Nucleus accumbens (tissue), 56 donors: ENCODE data around the gene PLCG2.
"Not testable (repeated sequence)": the region's sequence is repeated elsewhere in the genome, so short reads cannot be mapped to it uniquely, and the experiment has no call there.

Experiments used
- DNase-seq, 56 donors: peaks; one replicate each; lab custom pipeline; 2025; lab: John Stamatoyannopoulos, UW

PLCG2 gene

DNA sequence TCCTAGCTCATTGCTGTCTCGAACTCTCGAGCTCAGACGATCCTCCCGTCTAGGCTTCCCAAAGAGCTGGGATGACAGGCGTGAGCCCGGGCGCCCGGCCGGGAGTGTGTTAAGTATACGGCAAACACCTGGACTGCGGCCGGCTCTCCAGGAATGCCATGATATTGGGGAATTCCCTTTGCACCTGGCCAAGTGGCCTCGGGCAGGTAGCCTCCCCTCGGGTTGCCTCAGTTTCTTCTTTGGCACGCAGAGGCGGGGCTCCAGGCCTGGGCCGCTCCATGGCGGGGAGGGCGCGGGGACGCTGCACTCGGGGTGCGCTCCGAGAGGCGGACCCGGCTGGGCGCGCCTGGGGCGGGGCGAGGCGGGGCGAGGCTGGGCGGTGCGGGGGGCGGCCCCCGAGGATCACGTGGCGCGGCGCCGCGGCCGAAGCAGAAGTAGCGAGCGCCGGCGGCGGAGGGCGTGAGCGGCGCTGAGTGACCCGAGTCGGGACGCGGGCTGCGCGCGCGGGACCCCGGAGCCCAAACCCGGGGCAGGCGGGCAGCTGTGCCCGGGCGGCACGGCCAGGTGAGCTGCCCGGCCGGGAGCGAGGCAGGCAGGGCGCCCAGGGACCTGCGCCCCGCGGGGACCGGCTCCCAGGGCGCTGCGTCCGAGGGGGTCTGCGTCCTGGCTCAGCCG is at the start of gene PLCG2:
Gene PLCG2, plus strand, starts transcription at position 431 of the 675 bp plus-strand sequence. CDS start 6,699 bp downstream, outside the sequence.
- peak in 20 of 56 donors; percentile 2 to 55 (median 12) for DNase-seq

DNA sequence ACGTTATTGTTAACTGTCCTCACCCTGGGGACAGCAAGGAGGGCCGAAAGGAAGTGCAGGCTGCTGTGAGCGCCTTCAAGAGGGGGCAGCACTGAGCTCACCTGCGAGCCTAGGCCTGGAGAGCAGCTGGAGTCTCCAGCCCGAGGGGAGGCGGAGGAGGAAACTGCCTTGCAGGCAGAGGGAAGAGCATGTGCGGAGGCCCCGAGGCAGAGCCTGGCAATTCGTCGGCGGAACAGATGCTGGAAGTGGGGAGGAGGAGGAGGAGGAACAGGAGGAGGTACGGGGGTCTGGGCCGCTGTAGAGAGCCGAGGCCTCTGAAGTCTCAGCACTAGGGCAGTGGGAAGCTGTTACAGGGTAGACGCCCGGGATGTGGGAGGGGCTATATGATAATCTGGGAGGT is 49.6 kb upstream of the PLCG2 start:
- DNase-seq = no peak

DNA sequence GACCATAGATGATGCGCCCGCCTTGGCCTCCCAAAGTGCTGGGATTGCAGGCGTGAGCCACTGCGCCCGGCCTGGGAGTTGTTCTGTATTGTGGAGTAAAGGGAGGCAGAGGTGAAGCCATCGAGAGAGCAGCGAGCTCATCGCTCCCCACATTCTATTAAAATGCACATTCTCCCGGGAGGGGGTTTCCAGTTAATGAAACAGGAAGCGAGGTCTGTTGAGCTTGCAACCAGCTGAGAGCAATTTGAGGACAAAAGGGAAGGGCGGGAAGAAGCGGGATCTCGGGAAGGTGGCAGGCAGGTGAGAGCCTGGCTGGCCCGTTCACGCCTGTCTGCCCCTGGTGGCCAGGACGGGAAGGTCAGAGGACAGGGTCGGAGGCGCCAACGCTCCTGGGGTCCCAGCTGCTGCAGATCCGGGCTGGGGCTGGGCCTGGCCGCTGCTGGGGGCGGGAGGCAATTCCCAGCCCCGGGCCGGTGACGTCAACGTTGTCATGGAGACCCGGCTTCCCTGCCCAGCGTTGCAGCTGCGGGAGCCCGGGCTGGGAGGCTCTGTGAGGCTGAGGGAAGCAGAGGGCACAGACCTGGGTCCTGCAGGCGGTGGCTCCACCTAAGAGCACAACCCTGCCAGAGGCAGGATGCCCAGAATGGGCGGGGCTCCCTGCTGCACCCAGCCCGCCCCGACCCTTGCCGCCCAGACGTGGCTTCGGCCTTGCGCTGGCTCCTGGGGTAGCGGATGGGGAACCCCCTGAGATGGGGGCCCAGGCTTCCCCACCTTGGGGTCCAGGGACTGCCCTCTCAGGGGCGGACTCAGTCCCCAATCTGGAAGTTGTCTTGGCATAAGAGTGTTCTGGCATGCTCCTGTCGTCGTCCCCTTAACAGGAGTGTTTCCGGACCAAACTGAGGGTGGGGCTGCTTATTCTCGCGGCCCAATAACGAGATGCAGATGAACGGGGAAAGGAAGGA is 48.7 kb upstream of the PLCG2 start:
- DNase-seq = peak in 53 of 56 donors; percentile 12 to 90 (median 65)

DNA sequence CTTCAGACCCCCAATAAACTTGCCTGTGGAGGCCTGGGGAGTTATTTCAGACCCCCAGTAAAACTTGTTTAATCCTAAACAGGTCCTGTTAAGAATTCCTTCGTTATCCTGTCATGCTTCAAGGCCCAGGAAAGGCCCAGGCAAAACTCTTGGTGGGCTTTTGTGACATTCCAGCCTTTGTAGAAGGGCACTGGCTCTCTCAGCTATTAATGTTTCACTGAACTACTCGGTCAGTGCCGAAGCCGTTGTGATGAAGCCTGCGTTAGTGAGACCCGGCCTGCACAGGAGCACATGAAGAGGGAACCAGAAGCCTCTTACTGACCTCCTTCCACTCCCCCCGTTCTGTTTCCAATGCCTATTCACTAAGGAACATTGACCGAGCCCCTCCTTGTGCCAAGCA is 47.4 kb upstream of the PLCG2 start:
- no peak for DNase-seq

DNA sequence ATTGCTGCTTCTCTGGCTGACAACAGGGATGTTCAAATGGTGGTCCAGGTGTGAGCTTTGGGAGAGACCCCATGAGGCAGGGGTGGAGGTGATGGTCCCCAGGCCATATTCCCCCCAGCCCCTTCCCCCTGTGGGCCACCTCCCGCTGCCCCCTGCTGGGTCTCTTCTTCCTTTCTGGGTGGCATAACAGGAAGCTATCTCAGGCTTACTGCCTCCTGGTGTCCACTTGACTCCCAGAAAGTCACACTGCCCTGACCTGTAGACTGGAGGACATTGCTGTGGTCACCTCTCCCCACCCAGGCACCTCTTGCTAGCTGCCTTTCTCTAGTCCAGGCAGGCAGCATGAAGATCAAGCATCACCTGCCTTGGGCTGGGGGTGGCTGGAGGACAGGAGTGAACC is 46.4 kb upstream of the PLCG2 start:
- DNase-seq = no peak

DNA sequence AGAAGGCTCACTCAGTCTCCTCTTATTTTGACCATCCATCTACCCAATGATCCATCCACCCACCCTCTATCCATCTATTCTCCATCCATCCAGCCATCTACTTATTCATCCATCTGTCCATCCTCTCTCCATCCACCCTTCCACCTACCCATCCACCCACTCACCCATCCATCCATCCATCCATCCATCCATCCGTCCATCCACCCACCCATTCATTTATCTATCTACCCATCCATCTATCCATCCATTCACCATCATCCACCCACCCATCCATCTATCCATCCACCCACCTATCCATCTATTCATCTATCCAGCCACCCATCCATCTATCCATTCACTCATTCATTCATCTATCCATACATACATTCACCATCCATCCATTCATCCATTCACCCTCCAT is 45.8 kb upstream of the PLCG2 start:
- no peak for DNase-seq

DNA sequence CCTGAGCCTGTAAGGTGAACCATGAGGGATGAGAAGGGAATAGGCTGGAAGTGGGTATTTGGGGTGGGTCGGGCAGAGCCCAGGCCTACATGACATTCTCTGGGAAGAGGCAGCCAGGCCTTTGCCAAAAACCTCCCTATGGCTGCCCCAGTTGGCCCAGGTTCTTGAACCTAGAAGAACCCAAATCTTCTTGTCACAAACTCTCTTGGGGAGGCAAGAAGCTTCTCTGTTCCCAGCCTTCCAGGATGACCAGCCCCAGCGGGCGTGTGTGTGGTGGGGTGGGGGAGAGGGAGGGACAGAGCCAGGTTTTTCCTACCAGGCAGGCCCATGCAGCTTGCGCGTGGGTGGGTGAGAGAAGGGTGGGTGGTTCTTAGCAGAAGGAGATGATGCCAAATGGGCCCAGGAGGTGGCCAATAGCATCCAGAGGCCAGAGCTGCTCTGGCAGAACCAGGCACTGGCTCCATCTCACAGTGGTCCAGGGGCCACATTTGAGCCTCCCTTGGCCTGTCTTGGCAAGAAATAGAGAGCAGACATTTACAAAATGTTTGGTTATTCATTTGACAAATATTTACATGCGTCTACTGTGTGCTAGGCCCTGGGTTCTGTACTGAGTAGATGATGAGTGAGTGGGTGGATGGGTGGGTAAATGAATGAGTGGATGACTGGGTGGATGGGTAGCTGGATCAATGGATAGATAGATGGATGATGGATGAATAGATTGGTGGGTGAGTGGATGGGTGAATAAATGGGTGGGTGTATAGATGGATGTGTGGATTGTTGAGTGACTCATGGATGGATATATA is 44.3 kb upstream of the PLCG2 start:
- no peak for DNase-seq

DNA sequence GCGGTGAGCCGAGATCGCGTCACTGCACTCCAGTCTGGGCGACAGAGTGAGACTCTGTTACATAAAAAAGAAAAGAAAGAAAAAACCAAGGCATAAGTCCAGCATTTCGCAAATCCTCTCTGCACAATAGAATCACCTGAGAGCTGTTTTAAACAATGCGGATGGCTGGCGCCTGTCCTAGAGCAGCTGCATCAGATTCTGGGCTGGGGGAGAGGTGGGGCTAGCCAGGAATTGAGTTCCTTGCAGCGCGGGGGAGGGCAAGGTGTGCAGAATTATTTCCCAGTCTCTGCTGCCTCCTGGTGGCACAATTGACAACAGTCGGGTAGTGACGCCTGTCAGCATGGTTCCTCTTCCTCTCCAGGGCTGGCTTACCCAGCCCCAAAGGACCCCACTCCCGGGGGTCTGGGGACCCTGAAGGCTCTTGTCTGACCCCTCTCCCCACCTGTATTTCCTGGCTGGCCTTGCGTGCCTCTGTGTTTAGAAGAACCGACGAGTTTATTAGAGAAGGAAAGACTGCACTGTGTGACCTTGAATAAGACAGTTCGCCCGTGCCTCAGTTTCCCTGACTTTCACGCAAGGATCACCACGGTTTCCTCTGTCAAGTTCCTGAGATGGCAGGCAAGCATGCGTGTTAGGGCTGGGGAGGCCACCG is 41.1 kb upstream of the PLCG2 start:
- peak in 55 of 56 donors; percentile 8 to 89 (median 57) for DNase-seq

DNA sequence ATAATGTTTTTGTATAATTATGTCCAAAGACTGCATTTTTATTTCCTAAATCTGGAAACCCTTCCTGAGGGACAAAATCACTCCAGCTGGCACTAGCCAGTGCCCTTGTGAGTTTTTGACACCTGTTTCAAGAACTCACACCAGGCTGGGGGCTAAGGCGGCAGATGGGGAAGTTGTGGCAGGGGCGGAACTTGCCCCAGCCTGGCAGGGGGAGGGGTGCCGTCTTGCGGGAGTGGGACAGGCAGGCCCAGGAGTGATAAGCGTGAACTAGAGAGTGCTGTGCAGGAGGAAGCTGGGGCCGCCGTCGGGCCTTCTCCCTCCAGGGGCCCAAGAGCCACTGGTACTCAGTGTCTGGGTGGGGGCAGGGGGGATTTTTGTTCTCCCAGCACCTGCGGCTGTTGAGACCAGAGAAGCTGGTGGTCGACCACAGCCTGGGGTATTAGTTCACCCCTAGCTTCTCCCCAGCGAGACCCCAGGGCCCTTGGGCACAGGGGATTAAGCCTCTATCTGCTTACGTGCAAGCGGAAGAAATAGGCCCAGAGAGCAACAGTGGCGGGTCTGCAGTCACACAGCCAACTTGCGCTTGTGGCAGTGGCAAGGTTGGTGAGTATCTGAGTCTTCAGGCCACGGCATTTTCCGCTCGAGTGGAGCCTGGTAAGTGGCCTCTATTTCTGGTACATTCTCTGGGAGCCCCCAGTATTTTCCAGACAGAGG is 40.2 kb upstream of the PLCG2 start:
- DNase-seq = peak in 29 of 56 donors; percentile 4 to 59 (median 23)

DNA sequence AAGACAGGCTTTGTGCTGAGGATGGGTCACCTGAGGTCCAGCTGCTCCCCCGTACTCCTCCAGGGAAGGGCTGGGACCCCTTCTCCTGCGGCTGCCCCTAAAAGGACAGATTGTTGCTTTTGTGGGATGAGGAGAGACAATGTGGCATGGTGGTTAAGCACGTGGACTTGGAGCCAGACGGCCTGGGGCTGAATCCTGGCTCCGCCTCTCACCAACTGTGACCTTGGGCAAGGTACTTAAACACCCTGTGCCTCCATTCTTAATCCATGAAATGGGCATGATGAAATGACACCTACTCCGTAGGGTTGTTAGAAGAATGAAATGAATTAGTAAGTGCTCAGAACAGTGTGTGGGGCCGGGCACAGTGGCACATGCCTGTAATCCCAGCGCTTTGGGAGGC is 39.6 kb upstream of the PLCG2 start:
- DNase-seq = no peak

DNA sequence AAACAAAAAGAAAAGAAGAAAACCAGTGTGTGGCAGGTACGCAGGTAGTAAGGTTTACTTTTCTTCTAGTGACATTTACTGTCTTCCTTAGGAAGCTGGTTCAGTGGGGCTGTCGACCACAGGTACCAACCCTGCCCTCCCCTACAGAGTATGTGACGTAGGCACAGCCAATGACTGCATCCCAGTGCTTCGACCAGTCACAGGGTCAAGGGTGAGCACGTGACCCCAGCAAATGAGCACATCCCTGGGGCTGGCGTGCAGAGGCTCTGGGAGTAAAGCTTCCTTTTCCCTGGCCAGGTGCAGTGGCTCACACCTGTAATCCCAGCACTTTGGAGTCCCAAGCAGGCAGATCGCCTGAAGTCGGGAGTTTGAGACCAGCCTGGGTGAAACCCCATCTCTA is 38.9 kb upstream of the PLCG2 start:
- DNase-seq = no peak

DNA sequence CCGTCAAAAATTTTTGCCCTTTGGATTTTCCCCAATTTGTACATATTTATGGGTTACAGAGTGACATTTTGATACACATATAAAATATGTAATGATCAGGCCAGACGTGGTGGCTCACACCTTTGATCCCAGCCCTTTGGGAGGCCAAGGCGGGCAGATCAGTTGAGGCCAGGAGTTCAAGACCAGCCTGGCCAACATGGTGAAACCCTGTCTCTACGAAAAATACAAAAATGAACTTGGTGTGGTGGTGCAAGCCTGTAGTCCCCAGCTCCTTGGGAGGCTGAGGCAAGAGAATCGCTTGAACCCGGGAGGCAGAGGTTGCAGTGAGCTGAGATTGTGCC is 37.7 kb upstream of the PLCG2 start:
- DNase-seq = not testable (repeated sequence)

DNA sequence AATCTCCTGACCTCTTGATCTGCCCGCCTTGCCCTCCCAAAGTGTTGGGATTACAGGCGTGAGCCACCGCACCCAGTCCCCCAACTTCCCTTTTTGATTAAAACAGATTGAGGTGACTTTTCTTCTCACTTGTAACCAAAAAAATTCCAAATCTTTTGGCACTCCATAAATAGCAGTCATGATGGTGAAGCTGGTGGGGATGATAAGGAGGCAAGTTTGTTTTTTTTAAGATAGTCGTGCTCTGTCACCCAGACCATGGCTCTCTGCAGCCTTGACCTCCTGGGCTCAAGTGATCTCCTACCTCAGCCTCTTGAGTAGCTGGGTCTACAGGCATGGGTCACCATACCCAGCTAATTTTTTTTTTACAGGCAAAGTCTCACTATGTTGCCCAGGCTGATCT is 34.7 kb upstream of the PLCG2 start:
- no peak for DNase-seq

DNA sequence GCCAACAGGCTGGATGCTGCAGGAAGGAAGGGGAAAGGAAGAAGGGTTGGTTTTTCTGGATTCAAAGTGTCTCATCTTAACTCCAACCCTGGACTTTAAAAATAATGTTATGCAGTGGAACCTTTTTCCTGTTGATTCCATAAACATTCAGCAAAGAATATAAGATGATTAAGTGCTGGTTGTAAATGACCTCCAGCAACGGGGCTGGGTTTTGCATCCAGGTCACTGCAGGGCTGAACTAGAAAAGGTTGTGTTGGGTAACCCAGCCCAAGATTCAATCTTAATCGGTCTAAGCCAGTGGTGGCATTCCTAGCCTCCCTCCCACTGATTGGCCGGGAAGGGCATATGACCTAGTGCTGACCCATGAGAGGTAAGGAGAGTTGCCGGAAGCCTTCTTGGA is 34.2 kb upstream of the PLCG2 start:
- no peak for DNase-seq

DNA sequence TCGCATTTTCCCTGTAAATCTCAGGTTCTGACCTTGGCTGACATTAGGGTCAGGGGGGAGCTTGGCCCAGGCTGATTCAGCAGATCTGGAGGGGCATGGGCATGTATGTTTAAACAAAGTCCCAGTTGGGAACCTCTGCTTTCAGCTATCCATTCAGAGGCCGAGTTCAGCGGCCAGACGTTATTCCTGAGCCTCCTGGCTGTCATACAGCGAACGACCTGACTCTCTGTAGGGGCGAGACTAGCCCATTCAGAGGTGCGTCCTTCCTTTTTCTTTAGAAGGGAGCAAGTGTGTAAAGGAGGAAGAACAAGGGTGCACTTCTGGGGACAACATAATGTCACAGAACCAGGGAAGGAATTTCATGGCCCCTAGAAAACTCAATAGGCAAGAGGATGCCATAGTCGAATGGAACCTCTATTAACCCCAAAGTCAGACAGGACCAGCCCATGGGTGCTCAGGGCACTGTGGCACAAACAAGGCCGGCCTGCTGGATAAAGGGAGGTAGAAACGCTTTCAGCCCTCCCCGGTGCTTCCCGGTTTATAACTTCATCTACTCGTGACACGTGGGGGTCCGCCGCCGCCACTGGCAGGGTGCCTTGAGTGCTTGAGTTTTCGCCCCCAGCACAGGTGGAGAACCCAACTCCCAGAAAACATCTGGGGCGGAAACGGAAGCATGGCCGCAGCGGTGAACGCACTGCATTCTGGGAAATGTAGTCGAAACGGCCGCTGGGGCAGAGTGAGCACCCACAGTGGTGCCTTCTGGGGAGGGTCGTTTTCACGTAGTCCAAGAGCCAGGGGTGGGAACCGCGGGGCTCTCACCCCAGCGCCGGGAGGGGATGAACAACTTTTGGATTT is 33.2 kb upstream of the PLCG2 start:
- DNase-seq = peak in 51 of 56 donors; percentile 10 to 86 (median 48)

DNA sequence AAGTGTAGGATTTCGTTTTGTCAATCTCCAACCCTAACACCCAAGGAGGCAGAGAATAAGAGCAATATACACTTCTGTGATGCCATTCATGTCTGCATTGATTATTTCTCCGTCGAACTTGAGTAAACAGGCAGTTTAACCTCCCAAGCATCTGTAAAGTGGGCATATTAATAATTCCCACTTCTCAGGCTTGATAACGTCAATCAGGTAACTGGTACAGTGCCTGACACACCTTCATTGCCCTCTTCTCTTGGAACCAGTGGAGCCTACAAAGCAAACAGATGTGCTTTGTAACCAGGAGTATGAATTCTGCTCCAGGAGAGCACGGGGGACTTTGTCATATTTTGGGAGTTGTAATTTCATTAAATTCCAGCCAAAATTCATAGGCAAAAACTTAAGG is 32.5 kb upstream of the PLCG2 start:
- no peak for DNase-seq

DNA sequence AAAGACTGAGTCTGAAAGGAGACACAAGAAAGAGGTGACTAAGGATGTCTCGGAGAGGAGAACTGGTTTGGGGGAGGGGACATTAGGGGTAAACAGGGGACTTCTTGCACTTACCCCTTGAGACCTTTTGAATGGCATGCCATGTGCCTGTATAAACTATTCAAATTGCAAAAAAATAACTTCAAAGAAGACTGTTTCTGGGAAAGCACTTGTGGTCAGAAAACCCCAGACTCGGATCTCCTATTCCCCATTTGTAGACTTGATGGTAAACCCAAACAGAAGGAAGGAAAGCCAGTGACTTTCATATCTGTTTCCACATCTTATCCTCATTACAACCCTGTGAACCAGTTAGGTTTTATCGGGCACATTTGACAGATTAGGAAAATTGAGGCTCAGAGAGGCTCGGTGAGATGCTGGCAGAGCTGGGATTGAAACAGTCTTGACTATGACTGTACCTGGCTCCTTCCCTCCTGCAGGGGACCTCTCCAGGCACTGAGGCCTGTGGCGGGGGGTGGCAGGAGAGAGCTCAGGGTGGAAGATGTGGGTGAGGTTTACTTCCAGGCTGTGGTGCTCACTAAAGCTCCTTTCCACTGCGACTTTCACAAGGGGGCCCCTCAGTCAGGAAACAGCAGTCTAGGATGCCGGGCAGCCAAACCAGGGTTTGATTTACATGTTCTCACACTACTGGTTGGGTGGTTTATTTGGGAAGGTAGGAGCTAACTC is 30.5 kb upstream of the PLCG2 start:
- DNase-seq = no peak

DNA sequence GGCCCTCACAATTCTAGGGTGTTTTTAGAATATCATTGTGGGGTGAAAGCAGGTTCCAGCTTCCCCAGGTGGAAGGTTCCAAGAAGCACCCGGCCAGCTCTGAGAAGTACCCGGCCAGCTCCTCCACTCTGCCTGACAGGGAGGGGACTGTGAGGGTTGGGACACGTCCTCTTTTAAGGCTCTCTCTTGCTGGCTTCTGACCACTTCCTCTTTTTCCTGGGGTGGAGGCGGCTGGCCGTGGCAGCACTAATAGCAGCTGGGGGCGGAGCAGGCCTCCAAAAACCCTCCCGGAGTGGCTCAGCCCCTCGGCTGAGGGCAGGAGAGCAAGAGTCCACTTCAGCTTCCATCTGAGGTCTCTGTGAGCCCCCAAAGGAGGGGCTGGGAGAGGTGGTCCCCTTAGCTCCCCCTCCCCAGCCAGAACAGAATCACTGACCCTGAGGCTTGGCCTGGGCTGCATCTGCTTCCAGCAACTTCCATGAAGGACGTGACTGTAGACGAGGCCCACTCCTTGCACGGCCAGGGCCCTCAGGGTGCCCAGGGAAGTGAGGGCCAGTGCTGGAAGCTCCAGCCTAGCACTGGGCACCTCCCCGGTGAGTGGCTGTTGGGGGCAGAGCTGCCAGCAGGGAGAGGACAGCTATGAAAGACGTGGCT is 26.7 kb upstream of the PLCG2 start:
- peak in 22 of 56 donors; percentile 1 to 48 (median 13) for DNase-seq
